NCI-H2081 (cell line): ENCODE data around the gene MAGEB5.
"Not testable (repeated sequence)": the region's sequence is repeated elsewhere in the genome, so short reads cannot be mapped to it uniquely, and the experiment has no call there.

Source experiments
- DNase-seq, 2 experiments: peaks; one replicate each; lab custom pipeline; 2025; lab: John Stamatoyannopoulos, UW

Gene MAGEB5, protein sequence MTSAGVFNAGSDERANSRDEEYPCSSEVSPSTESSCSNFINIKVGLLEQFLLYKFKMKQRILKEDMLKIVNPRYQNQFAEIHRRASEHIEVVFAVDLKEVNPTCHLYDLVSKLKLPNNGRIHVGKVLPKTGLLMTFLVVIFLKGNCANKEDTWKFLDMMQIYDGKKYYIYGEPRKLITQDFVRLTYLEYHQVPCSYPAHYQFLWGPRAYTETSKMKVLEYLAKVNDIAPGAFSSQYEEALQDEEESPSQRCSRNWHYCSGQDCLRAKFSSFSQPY

DNA sequence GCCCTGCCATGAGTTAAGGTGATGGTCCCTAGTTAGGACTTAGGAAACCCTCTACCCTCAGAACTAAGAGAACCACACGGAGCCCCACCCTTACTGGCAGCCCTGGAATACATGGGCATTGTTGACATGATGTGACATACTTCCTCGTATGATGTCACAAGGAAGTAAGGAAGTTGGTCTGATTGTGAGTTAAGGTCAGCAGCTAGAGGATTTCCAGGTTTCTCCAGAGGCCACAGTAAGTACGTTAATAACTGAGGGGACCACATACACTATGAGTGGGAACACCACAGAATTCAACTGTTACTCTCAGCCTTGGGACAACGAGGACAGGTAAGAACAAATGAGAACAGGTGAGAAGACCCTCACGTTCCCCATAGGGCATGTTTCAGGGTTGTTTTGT lies at the start of gene MAGEB5:
TSS of gene MAGEB5 (plus strand) at position 301 of the 400 bp plus-strand sequence. CDS start 1,133 bp downstream, outside the sequence.
- no peak for DNase-seq

DNA sequence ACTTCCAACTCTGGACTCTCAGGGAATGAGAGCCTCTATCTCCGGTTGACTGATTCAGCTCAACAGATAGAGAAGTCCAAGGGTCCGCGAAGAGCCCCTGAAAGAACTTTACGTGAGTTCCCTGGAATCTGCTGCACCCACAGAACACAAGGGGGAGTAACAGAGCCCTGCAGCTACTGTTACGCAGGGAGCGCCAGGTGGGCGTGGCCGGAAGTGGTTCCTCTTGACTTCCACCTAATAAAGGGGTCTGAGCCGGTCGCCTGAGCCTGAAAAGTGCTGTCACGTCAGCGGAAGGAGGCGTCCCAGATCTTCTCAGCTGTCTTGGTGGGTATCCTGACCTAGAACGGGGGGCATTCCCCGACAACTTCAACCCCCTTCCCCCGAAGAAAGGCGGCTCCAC lies 23.8 kb upstream of the MAGEB5 start, which contains the start of gene MAGEB6:
TSS of gene MAGEB6 (plus strand) at position 237 of the 400 bp plus-strand sequence. CDS start 1,407 bp downstream, outside the sequence.
- DNase-seq, result no peak

DNA sequence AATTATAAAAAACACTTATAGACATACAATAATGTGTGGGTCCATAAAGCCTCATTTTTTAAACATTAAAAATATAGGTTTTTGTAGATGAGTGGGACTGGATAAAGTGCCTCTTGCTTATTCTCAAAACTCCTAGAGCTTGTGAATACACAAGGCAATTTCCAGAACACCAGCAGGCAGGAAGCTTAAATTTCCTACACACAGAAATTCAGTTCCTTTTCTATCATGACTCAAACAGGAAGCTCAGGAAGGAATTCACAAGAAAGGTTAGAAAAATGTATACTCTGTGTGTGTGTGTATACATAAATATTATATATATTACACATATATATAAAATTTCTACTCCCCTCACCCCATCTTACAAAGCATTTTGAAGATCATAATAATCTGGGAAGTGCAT lies 12.4 kb upstream of the MAGEB5 start:
- DNase-seq, result no peak

DNA sequence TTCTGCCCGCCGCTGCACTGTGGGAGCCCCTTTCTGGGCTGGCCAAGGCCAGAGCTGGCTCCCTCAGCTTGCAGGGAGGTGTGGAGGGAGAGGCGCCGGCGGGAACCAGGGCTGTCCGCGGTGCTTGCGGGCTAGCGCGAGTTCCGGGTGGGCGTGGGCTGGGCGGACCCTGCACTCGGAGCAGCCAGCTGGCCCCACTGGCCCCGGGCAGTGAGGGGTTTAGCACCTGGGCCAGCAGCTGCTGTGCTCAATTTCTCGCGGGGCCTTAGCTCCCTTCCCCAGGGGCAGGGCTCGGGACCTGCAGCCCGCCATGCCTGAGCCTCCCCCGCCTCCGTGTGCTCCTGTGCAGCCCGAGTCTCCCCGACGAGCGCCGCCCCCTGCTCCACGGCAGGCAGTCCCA lies 11.3 kb upstream of the MAGEB5 start:
- DNase-seq, result not testable (repeated sequence)

DNA sequence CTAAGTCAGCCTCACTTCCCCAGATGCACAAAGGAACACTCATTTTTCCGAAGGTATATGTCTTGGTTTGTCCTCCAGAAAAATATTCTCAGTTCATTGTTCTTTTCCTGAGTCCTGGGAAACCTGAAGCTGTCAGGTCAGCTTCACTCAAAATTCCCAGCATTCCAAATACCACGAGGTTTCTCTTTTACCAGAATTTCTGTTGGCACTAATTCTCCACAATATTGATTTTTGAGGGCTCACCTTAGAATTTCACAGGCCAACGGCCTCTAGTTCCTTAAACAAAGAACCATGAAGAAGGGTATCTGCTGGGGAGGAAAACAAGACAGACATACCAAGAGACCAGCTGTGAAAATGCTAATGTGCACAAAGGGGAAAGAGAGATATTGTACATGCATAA lies 8.0 kb upstream of the MAGEB5 start:
- DNase-seq, result no peak

DNA sequence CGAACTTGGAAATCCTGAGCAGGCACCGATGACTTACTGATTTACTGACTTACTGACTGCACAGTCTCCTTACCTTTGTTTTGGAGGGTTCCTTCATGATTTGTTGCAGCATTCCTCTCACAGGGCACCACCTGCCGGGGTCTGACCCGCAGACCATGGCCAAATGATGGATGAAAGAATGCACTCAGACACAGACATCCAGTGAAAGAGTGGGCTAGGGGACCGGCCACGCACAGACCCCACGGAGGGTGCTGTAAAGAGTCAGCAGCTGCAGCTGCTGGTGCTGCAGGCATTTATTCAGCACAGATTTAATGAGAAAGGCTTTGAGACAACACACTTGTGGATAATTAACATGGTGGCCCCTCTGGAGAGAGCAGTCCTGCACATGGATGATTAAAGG lies 3.4 kb downstream of the MAGEB5 start:
- no peak for DNase-seq

DNA sequence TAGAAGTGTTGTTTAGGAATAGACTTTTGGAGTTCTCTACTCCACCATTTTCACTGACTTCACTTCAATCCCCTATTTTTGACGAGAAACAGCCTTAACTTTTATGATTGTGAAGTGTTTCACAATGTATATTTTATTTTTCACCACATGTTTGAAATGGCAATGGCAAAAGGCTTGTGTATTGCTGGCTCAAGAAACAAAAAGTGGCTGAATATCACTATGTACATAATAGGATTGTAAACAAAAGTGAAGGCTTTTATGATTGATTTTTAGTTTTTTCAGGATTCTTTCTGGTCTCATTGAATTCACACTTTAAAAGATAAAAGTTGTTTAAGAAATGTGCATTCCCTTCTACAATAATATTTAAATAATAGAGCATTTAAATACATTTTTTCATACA lies 18.2 kb downstream of the MAGEB5 start:
- no peak for DNase-seq

DNA sequence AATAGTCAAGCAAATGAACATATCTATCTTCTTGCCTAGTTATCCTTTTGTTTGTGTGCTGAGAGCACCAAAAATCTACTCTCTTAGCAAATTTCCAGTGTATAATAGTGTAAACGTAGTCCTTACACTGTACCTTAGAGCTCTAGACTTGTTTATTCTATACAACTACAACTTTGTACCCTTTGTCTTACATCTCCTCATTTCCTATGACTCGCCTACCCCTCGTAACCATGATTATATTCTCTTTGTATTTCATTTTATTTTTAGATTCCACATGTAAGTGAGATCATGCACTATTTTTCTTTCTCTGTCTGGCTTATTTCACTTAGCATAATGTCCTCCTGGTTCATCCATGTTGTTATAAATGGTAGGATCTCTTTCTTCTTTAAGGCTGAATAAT lies 37.6 kb downstream of the MAGEB5 start:
- DNase-seq, result no peak

DNA sequence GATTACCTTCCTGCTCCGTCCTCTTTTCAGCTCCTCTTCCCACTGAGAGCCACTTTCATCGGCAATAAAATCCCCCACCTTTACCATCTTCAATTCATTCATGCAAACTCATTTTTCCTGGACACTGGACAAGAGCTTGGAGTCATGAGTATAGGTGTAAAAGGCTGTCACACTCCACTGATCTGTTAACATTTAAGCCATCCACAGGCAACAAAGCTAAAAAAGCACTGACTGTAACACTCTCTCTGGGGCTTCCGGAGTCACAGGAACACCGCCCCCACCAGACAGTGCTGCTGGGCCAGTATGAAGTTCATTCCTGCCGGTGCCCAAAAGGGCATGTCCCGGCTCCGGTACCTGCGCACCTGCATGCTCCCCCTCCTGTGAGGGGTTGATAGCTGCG lies 38.5 kb downstream of the MAGEB5 start:
- DNase-seq, result no peak

DNA sequence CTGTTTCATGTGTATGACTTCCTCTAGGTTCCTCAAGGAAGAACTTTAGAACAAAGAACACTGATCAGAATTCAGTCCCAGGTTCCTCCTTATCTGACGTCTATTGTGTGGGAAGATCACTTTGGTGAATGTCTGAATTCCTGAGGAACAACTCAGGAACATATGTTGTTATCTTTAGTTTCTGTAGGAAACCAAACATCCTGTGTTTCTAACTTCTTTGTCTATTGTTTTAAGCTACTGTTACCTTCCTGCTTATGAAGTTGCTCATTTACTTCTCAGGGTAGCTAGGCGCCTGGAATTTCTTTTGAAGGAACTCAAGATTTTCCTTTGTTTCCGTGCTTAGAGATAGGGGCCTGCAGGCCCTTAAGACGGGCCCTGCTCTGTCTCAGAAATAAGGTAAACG lies 46.2 kb downstream of the MAGEB5 start:
- no peak for DNase-seq
